Measurements from ENCODE around the gene UBE3B. TPM values are rescaled to one million over a fixed set of nuclear protein-coding genes. Genes with fewer than 3 reads are reported as not detected.

UBE3B gene
- total RNA-seq, 1 donor from 2014 or later, result 28.4 TPM

GRCh38 chr12:109535863-109536250, 58.4 kb downstream of the UBE3B start:
- no peaks in the 10 kb centered on the region for H3K36me3 ChIP-seq
- no peak overlapping the region for H3K4me2 ChIP-seq
- peaks cover under 1% of the 10 kb centered on the region for H3K4me1 ChIP-seq
- H3K27ac Mint-ChIP-seq, result peak overlapping the region; percentile 38
- no peak overlapping the region for H2AFZ ChIP-seq (replicated peaks)
- H4K20me1 ChIP-seq (ENCODE audit: low read depth), result peaks cover under 1% of the 10 kb centered on the region
- H3K4me3 Mint-ChIP-seq, result no peak overlapping the region
- H3K9me3 Mint-ChIP-seq, result no peaks in the 10 kb centered on the region
- no peaks in the 10 kb centered on the region for H3K9me3 ChIP-seq (ENCODE audit: low read depth)
- no peaks in the 10 kb centered on the region for H3K79me2 ChIP-seq (ENCODE audit: low read depth)
- TF ChIP-seq EZH2phosphoT487 (IDR thresholded peaks at IDR 0.05), result no peak
- TF ChIP-seq EZH2 (IDR thresholded peaks at IDR 0.05), result no peak
- no peak for TF ChIP-seq CTCF (IDR thresholded peaks at IDR 0.05)
- H3K4me3 ChIP-seq, result no peak overlapping the region
- no peaks in the 10 kb centered on the region for H3F3A ChIP-seq (ENCODE audit: low read depth)
- DNase-seq (ENCODE audit: low spot score), result no peak
- peaks cover 15% of the 10 kb centered on the region for H3K4me1 Mint-ChIP-seq
- H3K27ac ChIP-seq, result no peak overlapping the region
- peaks cover 19% of the 10 kb centered on the region for H3K36me3 Mint-ChIP-seq
- H3K9ac ChIP-seq, result no peak overlapping the region
- peaks cover 5% of the 10 kb centered on the region for H3K27me3 Mint-ChIP-seq (ENCODE audit: insufficient read depth, low read depth)
- H3K27me3 ChIP-seq, result no peaks in the 10 kb centered on the region

- Histone ChIP-seq H4K20me1 (ENCODE audit: low read depth) (no peaks in the 10 kb centered on the region), H3K9me3 (ENCODE audit: low read depth) (no peaks in the 10 kb centered on the region), H3K79me2 (ENCODE audit: low read depth) (no peaks in the 10 kb centered on the region), H3K27ac (no peak overlapping the region), H3K9ac (no peak overlapping the region), H3K36me3 (no peaks in the 10 kb centered on the region), H2AFZ (replicated peaks) (no peak overlapping the region), H3F3A (ENCODE audit: low read depth) (no peaks in the 10 kb centered on the region), H3K4me1 (no peaks in the 10 kb centered on the region), H3K4me3 (no peak overlapping the region), H3K4me2 (no peak overlapping the region), H3K27me3 (no peaks in the 10 kb centered on the region)
- Mint-ChIP-seq H3K27ac (no peak overlapping the region), H3K36me3 (peaks cover 11% of the 10 kb centered on the region), H3K27me3 (ENCODE audit: insufficient read depth, low read depth) (peaks cover 7% of the 10 kb centered on the region), H3K9me3 (no peaks in the 10 kb centered on the region), H3K4me1 (peaks cover 12% of the 10 kb centered on the region), H3K4me3 (no peak overlapping the region)
- DNase-seq (ENCODE audit: low spot score), result no peak
- no peak for TF ChIP-seq EZH2phosphoT487 (IDR thresholded peaks at IDR 0.05)
- TF ChIP-seq CTCF (IDR thresholded peaks at IDR 0.05), result no peak
- no peak for TF ChIP-seq EZH2 (IDR thresholded peaks at IDR 0.05)
Measured at GRCh38 chr12:109537136-109537535, 59.7 kb downstream of the UBE3B start.

- H3F3A ChIP-seq (ENCODE audit: low read depth), result no peaks in the 10 kb centered on the region
- H3K4me1 ChIP-seq, result no peaks in the 10 kb centered on the region
- H3K9me3 ChIP-seq (ENCODE audit: low read depth), result no peaks in the 10 kb centered on the region
- Mint-ChIP-seq H3K4me3 (no peak overlapping the region), H3K36me3 (peaks cover 7% of the 10 kb centered on the region), H3K4me1 (peaks cover 12% of the 10 kb centered on the region), H3K27ac (no peak overlapping the region), H3K27me3 (ENCODE audit: insufficient read depth, low read depth) (peaks cover 10% of the 10 kb centered on the region), H3K9me3 (no peaks in the 10 kb centered on the region)
- no peak overlapping the region for H3K9ac ChIP-seq
- H3K36me3 ChIP-seq, result no peaks in the 10 kb centered on the region
- no peaks in the 10 kb centered on the region for H4K20me1 ChIP-seq (ENCODE audit: low read depth)
- no peaks in the 10 kb centered on the region for H3K27me3 ChIP-seq
- no peaks in the 10 kb centered on the region for H3K79me2 ChIP-seq (ENCODE audit: low read depth)
- H2AFZ ChIP-seq (replicated peaks), result no peak overlapping the region
- H3K4me3 ChIP-seq, result no peak overlapping the region
- TF ChIP-seq CTCF (IDR thresholded peaks at IDR 0.05) (no peak), EZH2 (IDR thresholded peaks at IDR 0.05) (no peak), EZH2phosphoT487 (IDR thresholded peaks at IDR 0.05) (no peak)
- no peak overlapping the region for H3K27ac ChIP-seq
- no peak overlapping the region for H3K4me2 ChIP-seq
- DNase-seq (ENCODE audit: low spot score), result no peak
Measured at GRCh38 chr12:109538191-109538863, 60.9 kb downstream of the UBE3B start.
